Fibroblast of lung (primary cell): ENCODE measurements around the gene CHSY1.

ENCODE experiments used
- CTCF ChIP-seq, 2 donors: IDR thresholded peaks in 1 of 2; conservative IDR thresholded peaks in 1 of 2; 1 replicate in 1 of 2; 2 replicates in 1 of 2; pipeline ENCODE4 v1.5.1; 2011 to 2012; ENCODE audit warnings: low read length in 2 of 2, control low read depth in 1 of 2, inconsistent platforms in 1 of 2, low read depth in 1 of 2, mild to moderate bottlenecking in 1 of 2
- EZH2 ChIP-seq: IDR thresholded peaks from 2 replicates; pipeline ENCODE4 v1.5.1; 2012; ENCODE audit warnings: low read length, control low read depth, mild to moderate bottlenecking; ENCODE audit errors: missing control alignments

- no peak for TF ChIP-seq CTCF (conservative IDR thresholded peaks at IDR 0.05 in 1 of 2, IDR thresholded peaks at IDR 0.05 in 1 of 2; ENCODE audit: low read depth in 1 of 2, low read length in 2 of 2)
- no peak for TF ChIP-seq EZH2
Observed at GRCh38 chr15:101244889-101245668, 6.8 kb downstream of the CHSY1 start.
